OCI-LY1 (cell line): ENCODE data around the gene TGM1.

Experiments
- EZH2 ChIP-seq: fragments of 200-600 bp; sonication (generic), shearing (Covaris generic); IDR thresholded peaks from 2 replicates; pipeline ENCODE4 v1.8.0; 2017; ENCODE audit warnings: borderline replicate concordance, mixed run types, mild to moderate bottlenecking, antibody characterized with exemption, low read length, moderate library complexity, mixed read lengths
- TF ChIP-seq, protein P1 (sequence below): fragments of 200-600 bp; sonication (generic), shearing (Covaris generic); IDR thresholded peaks from 2 replicates; pipeline ENCODE4 v1.5.1; 2017; ENCODE audit warnings: mild to moderate bottlenecking, antibody characterized with exemption, low read length, moderate library complexity, mixed read lengths

DNA sequence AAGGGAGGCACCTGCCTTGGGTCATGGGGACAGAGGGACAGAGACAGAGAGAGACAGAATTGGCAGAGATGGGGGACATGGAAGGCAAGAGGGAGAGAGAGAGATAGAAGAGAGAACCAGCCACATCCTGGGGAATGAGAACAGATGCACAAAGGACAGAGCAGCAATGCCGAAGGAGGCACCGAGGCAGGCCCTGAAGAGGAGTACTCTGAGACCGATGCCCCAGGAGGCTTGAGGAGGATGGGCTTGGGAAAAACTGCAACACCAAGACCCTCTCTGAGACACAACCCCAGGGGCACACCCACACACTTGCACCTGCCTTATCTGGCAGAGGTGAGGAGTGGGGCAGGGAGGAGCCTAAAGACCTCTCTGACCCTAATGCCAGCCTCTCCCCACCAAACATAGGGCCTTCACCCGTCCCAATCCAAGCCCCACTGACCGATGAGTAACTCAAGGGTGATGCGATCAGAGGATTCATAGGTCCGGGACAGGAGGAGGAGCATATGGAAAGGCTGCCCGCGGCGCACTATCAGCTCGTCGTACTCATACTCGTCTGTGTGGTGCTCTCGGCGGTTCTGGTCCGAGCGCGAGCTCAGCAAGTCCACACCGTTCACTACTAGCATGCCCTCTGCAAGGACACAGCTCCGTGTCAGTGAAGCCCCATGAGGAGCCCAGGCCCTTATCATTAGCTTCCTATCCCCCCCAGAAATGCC is 1.6 kb downstream of the TGM1 start:
- TF ChIP-seq, protein P1, sequence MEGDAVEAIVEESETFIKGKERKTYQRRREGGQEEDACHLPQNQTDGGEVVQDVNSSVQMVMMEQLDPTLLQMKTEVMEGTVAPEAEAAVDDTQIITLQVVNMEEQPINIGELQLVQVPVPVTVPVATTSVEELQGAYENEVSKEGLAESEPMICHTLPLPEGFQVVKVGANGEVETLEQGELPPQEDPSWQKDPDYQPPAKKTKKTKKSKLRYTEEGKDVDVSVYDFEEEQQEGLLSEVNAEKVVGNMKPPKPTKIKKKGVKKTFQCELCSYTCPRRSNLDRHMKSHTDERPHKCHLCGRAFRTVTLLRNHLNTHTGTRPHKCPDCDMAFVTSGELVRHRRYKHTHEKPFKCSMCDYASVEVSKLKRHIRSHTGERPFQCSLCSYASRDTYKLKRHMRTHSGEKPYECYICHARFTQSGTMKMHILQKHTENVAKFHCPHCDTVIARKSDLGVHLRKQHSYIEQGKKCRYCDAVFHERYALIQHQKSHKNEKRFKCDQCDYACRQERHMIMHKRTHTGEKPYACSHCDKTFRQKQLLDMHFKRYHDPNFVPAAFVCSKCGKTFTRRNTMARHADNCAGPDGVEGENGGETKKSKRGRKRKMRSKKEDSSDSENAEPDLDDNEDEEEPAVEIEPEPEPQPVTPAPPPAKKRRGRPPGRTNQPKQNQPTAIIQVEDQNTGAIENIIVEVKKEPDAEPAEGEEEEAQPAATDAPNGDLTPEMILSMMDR: no peak
- TF ChIP-seq EZH2: no peak
